Right lobe of liver (tissue), 6 donors: ENCODE measurements around the gene NRL. TPM values are rescaled to one million over a fixed set of nuclear protein-coding genes. Genes with fewer than 3 reads are reported as not detected.
A peak's percentile ranks its signal among the peaks of the same experiment; 100 is the strongest.

ENCODE experiments used
- ATAC-seq, 4 donors: fragments of 200-7000 bp; cut with Tn5 transposase; one replicate each; pipeline ENCODE4 v1.9.1; 2020; ENCODE audit warnings: mild to moderate bottlenecking in 4 of 4, moderate library complexity in 4 of 4
- DNase-seq, 3 donors: peaks; one replicate each; pipeline ENCODE4 v3.0.0-alpha.2; 2020
- H3K27ac ChIP-seq, 3 donors: fragments of 200-600 bp; one replicate each; pipeline ENCODE4 v1.8.0; 2022
- H3K27me3 ChIP-seq, 2 donors: fragments of 200-600 bp; one replicate each; pipeline ENCODE4 v1.8.0; 2022
- H3K36me3 ChIP-seq, 4 donors: fragments of 200-600 bp; sonication (generic) in 1 of 4; one replicate each; pipeline versions ENCODE4 v1.5.1 to v1.8.0; 2017 to 2022; ENCODE audit warnings: control low read depth in 1 of 4
- H3K4me1 ChIP-seq, 4 donors: fragments of 200-600 bp; sonication (generic) in 1 of 4; one replicate each; pipeline versions ENCODE4 v1.5.1 to v1.8.0; 2017 to 2022; ENCODE audit warnings: control low read depth in 1 of 4
- H3K4me3 ChIP-seq, 3 donors: fragments of 200-600 bp; one replicate each; pipeline ENCODE4 v1.8.0; 2022
- H3K9me3 ChIP-seq, 4 donors: fragments of 200-600 bp; sonication (generic) in 1 of 4; one replicate each; pipeline versions ENCODE4 v1.5.1 to v1.8.0; 2017 to 2022; ENCODE audit warnings: control low read depth in 1 of 4
- CTCF ChIP-seq, 4 donors: fragments of 200-600 bp in 3 of 4; fragments of 450-650 bp in 1 of 4; IDR thresholded peaks; one replicate each; pipeline versions ENCODE4 v1.5.1 to v1.8.0; 2016 to 2022; ENCODE audit warnings: antibody characterized with exemption in 4 of 4, mild to moderate bottlenecking in 2 of 4
- POLR2A ChIP-seq: fragments of 450-650 bp; IDR thresholded peaks from one replicate; pipeline ENCODE4 v1.6.1; 2017; ENCODE audit warnings: antibody characterized with exemption, mild to moderate bottlenecking
- WGBS: methylation state at CpG from one replicate; pipeline ENCODE4 v1.1.6; 2018; ENCODE audit warnings: low coverage, low lambda C conversion rate; ENCODE audit not compliant: insufficient coverage; ENCODE audit errors: missing lambda C conversion rate; 5-methylcytosine and 5-hydroxymethylcytosine counted together
- intact Hi-C, 2 donors: fragments of 100-400 bp; cut with DNase I; formaldehyde crosslinking; loops; one replicate each; pipeline versions ENCODE4 v1.11.2 to v1.14.1; 2022
- total RNA-seq, 6 experiments: library from RNA; depleted of rRNA in 2 of 6; stranded (reverse); fragments of >200 nt in 2 of 6; fragmentation: NEBNext Ultra II Directional in 3 of 6; extraction: Animal tissue kit (Norgen Biotek cat#: 25700) in 3 of 6; gene quantifications; one replicate each; pipeline versions ENCODE4 v1.1.0 to v1.2.4, GENCODE V29; 2016 to 2023
- donor health status: DM: no; HTN: yes; CAD: no.
- donor health status: DM: no; HTN: no; CAD: no.
- donor health status: DM: no; HTN: no; CAD: no.
- donor health status: DM: no; HTN: yes; CAD: no.
- donor health status: DM: no; HTN: yes; CAD: no.

The NRL gene
- total RNA-seq, 6 experiments from 2014 or later = 1.4 to 2.9 (median 2.1) TPM

GRCh38 chr14:24141097-24141880, 26.5 kb upstream of the NRL start, which contains the start of gene EMC9:
EMC9 (minus strand) TSS chr14:24141591; CDS start chr14:24141304, 287 bp downstream.
- H3K4me3 ChIP-seq = peak within 1 kb of the TSS; percentile 70 to 81 (median 75)
- H3K27ac ChIP-seq = peak within 1 kb of the TSS; percentile 57 to 81 (median 77)
- no peaks in the 10 kb centered on the region for H3K9me3 ChIP-seq
- peak; percentile 89 to 95 (median 92) for ATAC-seq
- intact Hi-C loops = no loop called here
- peaks cover 0 to 32% (median 6%) of the 10 kb centered on the region in 4 donors for H3K36me3 ChIP-seq
- DNase-seq = peak; percentile 100
- peak; percentile 28 to 82 (median 41) for TF ChIP-seq CTCF (IDR thresholded peaks at IDR 0.05)
- peak; percentile 86 for TF ChIP-seq POLR2A
- H3K27me3 ChIP-seq = no peaks in the 10 kb centered on the region
- WGBS = under 1% methylated on average over 26 of the region's 65 CpGs
- H3K4me1 ChIP-seq = peaks cover 0 to 47% (median 9%) of the 10 kb centered on the region in 4 donors

GRCh38 chr14:24139272-24139934, 24.7 kb upstream of the NRL start:
- intact Hi-C loops = no loop called here
- Histone ChIP-seq H3K36me3 (peaks cover 0 to 30% (median 6%) of the 10 kb centered on the region in 4 donors), H3K27ac (peak overlapping the region in 1 of 3 donors; percentile 34), H3K4me1 (peaks cover 0 to 41% (median 6%) of the 10 kb centered on the region in 4 donors), H3K9me3 (no peaks in the 10 kb centered on the region), H3K27me3 (no peaks in the 10 kb centered on the region), H3K4me3 (peak overlapping the region in 1 of 3 donors; percentile 75)
- TF ChIP-seq POLR2A = no peak
- 82% methylated on average over 5 of the region's 9 CpGs for WGBS
- DNase-seq (no peak), ATAC-seq (no peak)

- ATAC-seq = no peak
- H3K36me3 ChIP-seq = peaks cover 0 to 23% (median 4%) of the 10 kb centered on the region in 4 donors
- intact Hi-C loops = no loop called here
- WGBS = 78% methylated on average over 10 of the region's 13 CpGs
- no peaks in the 10 kb centered on the region for H3K9me3 ChIP-seq
- no peak overlapping the region for H3K4me3 ChIP-seq
- no peak for TF ChIP-seq CTCF (IDR thresholded peaks at IDR 0.05)
- TF ChIP-seq POLR2A = no peak
- no peaks in the 10 kb centered on the region for H3K27me3 ChIP-seq
- no peak for DNase-seq
- H3K4me1 ChIP-seq = peaks cover 0 to 41% (median 6%) of the 10 kb centered on the region in 4 donors
- no peak overlapping the region for H3K27ac ChIP-seq
These were observed 23.9 kb upstream of the NRL start for GRCh38 chr14:24138396-24139271.

- Histone ChIP-seq H3K4me3 (no peak overlapping the region), H3K9me3 (no peaks in the 10 kb centered on the region), H3K4me1 (peaks cover 0 to 41% (median 7%) of the 10 kb centered on the region in 4 donors), H3K27ac (no peak overlapping the region), H3K27me3 (no peaks in the 10 kb centered on the region), H3K36me3 (peaks cover 0 to 21% (median 4%) of the 10 kb centered on the region in 4 donors)
- no peak for DNase-seq
- no peak for TF ChIP-seq POLR2A
- TF ChIP-seq CTCF (IDR thresholded peaks at IDR 0.05) = no peak
- ATAC-seq = no peak
- intact Hi-C loops = no loop called here
- WGBS = 83% methylated on average over 4 of the region's 8 CpGs
These were observed 23.0 kb upstream of the NRL start for GRCh38 chr14:24137529-24138395.
